D341Med (cell line): Measurements from ENCODE around the gene EMX2.

ENCODE experiments used
- DNase-seq: peaks from one replicate; pipeline ENCODE4 v3.0.0; 2012; ENCODE audit warnings: low spot score

Gene EMX2

GRCh38 chr10:117544711-117545140 is 2.2 kb downstream of the EMX2 start:
- DNase-seq = no peak

- no peak for DNase-seq
These were observed 2.8 kb downstream of the EMX2 start for GRCh38 chr10:117545141-117546019.

DNA sequence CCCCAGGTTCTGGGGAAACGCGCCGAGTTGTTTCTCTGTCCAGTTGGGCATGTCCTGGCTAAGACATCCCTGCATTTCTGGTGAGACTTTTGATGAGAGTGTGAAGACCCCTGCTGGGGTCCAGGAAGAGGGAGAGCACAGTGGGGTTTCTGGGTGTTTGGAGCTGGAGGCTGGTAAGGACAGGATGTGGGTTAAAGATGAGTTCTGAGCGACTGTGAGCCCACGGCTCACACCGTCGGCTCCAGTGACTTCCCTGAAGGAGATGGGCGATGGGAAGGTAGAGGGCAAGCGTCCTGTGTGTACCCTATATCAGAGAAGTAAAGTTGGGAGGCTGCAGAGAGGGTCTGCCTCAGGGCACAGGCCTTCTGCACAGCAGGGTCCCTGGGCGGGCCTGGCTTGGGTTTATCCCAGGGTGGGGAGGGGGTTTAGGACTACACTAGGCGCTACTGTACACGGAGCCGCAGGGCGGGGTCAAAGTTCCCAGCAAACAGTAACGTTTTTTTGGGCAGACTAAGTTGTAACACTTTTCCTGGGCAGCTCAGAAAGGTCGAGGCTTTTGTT is 3.6 kb downstream of the EMX2 start:
- no peak for DNase-seq

GRCh38 chr10:117546581-117547015 is 4.1 kb downstream of the EMX2 start:
- no peak for DNase-seq

DNA sequence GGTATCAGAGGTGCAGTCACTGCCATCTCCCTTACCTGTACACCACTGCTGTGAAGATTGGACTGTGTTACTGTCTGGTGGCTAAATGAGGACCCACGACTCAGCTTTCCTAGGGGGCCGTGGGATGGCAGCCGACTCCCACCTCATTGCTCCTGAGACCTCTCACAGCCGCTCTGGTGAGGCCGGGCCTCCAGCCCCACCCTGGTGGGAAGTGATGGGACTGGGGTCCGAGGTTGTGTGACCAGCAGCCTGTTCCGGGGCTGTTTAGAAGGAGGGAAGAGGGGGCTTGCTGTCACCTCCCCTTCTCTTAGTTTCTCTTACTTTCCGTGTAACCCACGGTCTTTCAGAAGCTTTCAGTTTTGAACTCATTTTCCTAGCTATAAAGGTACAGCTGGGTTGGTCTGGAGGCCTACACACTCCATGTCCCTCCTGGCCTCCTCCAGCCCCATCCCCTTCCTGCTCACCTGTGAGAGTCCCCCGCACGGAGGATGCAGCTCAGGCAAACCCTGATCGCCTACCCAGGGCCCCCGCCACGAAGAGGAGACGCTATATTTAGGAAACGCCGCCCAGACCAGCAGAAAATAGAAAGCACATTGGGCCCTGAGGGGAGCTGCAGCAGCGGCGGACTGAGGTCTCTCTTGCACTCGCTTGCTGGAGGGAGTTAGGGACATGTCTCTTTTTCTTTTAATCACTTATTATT is 4.6 kb downstream of the EMX2 start:
- no peak for DNase-seq

GRCh38 chr10:117547716-117548668 is 5.4 kb downstream of the EMX2 start:
- DNase-seq = no peak

DNA sequence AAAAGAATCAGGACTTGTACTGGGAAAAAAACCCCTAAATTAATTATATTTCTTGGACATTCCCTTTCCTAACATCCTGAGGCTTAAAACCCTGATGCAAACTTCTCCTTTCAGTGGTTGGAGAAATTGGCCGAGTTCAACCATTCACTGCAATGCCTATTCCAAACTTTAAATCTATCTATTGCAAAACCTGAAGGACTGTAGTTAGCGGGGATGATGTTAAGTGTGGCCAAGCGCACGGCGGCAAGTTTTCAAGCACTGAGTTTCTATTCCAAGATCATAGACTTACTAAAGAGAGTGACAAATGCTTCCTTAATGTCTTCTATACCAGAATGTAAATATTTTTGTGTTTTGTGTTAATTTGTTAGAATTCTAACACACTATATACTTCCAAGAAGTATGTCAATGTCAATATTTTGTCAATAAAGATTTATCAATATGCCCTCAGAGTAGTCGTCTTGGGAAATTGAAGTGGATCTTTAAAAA is 6.6 kb downstream of the EMX2 start:
- no peak for DNase-seq

- DNase-seq = no peak
These were observed 7.5 kb downstream of the EMX2 start for GRCh38 chr10:117550076-117550475.

- no peak for DNase-seq
These were observed 8.2 kb downstream of the EMX2 start for GRCh38 chr10:117550599-117551329.

- no peak for DNase-seq
These were observed 9.0 kb downstream of the EMX2 start for GRCh38 chr10:117551330-117552155.

DNA sequence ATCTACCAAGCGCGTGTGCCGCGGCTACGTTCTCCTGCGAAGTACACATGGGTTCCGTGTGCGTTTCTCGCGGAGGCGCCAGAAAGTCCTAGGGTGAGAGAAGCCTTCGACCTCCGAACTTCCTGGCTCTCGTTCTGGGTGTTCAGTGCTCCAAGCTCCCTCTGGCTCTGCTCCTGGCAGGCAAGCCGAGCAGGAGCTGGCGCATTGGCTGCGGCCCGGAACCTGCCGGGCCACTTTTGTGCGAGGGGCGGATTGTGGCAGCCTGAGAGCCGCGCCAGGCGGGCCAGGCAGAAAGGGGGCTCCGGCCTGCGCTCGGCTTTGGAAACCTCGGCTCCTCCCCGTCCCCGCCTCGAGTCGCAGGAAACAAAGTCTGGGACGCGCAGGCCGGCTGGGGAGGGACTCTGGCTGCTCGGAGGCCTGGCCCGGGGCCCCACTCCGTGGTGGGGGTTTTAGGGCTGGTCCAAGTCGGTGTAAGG is 9.6 kb downstream of the EMX2 start:
- no peak for DNase-seq

GRCh38 chr10:117552701-117553141 is 10.2 kb downstream of the EMX2 start:
- no peak for DNase-seq

- no peak for DNase-seq
These were observed 10.7 kb downstream of the EMX2 start for GRCh38 chr10:117553142-117553814.

DNA sequence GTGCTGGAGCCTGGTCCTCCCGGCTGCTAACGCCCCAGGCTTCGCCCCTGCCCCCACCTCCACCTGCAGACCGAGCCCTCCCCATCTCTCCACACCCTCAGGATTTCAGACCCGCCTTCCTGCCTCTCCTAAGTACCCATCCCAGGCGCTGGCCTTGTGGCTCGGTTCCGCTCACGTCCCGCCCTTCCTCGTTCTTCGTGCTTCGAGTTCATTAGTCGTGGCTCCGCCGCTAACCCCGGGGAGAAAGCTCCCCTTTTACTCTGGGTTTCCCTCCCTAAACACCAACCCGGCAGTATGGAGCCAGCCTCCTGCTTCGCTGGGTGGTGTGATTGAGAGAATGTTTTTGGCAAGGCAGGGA is 11.2 kb downstream of the EMX2 start:
- DNase-seq = no peak

GRCh38 chr10:117554241-117554814 is 11.8 kb downstream of the EMX2 start:
- no peak for DNase-seq

DNA sequence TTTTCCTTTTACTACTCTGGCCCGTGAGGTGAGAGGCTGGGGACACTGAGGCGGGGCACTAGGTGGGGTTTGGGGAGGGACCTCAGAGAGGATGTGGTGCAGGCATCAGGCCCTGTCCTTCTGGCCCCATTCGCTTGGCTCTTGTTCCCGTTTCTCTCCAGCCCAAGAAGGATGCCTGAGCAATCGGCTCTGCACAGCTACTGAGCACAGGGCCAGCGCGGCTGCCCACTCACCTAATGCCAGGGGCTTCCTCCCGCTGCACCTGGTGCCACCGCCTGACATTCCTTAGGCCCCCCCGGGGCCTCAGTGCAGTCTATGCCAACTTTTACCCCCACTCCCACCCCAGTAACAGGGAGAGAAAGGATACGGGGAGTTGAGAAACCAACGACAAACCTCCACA is 12.5 kb downstream of the EMX2 start:
- DNase-seq = no peak

DNA sequence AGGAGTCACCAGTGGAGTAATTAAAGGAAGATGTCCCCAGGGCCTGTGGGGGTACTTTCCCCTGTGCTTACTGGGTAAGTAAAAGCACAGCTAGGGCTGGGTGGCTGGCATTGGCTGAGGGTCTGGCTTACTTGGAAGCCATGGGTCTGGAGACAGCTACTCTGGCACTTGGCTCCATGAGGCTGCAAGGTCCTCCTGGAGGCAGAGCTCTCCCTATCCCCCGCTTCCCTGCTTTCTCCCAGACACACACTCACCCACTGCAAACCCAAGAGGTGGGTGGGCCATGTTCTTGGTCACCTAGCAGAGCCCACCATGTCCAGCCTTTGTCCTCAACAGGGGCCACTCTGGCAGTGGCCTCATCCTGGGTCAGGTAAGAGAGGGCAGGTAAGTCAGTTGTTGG is 13.3 kb downstream of the EMX2 start:
- no peak for DNase-seq

DNA sequence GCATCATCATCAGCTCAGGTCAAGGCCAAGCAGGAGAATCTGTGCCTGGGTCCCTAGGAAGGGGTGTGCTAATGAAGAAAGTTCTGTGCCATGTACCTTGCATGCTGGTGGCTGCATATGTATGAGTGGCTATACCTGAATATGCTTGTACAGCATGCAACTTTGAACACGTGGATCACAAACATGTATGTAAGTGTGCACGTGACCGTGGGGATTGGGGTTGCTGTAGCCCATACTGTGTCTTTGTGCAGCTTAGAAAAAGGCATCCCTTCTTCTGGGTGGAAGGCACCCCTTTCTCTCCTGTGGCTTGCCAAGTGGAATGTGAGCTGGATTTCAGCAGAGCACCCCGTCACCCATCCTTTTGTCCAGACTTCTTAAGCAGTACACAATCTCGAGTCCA is 13.8 kb downstream of the EMX2 start:
- DNase-seq = no peak

DNA sequence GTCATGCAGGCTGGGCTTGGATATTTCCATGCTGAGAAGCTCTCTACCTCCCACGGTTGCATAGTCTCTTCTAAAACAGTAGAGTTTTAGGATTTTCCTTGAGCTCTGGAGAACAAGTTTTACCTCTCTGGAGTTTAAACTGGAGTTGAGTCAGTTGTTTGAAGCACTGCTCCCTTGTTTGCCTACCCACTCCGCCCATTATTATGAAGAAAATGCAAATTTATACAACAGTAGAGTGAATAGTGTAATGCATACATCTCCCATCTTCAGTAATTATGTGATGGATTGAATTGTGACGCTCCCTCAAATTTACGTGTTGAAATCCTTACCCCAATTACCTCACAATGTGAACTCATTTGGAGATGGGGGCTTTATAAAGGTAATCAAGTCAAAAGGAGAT is 17.2 kb downstream of the EMX2 start:
- DNase-seq = no peak
